ENCODE results near the gene ATOH8.
"Not testable (repeated sequence)": the region's sequence is repeated elsewhere in the genome, so short reads cannot be mapped to it uniquely, and the experiment has no call there.

Gene ATOH8

GRCh38 chr2:85711578-85712060 lies 42.2 kb upstream of the ATOH8 start:
- no peaks in the 10 kb centered on the region for H3K27me3 ChIP-seq (replicated peaks)
- H3K27ac ChIP-seq = no peak overlapping the region
- no peak for DNase-seq
- no peak overlapping the region for H3K4me3 ChIP-seq (ENCODE audit: low read depth, low read length)
- no peaks in the 10 kb centered on the region for H3K36me3 ChIP-seq (replicated peaks)
- in situ Hi-C loops (cut with HindIII; ENCODE audit: low pct_ligation_motif_present, low sequenced_read_pairs) = loop anchor here (25.0 kb wide), 1 partner anchor 101 kb away; no protein-coding TSS in a partner anchor
- TF ChIP-seq CTCF (IDR thresholded peaks at IDR 0.05; ENCODE audit: low read depth, low read length, missing control alignments) = no peak

DNA sequence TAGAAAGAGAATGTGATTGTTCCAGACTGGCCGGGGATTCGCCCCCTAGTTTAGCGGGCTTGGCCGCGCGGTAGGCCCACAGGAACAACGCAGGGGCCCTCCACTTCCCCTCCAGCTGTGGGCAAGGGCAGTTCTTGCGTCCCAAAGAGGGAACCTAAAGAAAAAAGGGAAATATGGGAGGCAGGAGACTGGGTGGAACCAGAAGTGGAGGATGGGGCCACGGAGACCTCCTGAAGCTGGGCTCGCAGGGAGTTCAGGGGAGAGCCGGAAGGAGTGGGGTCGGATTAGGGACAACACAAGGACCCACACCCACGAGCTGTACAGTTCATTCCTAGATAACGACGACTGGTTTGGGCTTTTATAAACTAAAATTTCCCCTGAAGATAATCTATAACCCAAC lies 41.5 kb upstream of the ATOH8 start:
- H3K27ac ChIP-seq = no peak overlapping the region

DNA sequence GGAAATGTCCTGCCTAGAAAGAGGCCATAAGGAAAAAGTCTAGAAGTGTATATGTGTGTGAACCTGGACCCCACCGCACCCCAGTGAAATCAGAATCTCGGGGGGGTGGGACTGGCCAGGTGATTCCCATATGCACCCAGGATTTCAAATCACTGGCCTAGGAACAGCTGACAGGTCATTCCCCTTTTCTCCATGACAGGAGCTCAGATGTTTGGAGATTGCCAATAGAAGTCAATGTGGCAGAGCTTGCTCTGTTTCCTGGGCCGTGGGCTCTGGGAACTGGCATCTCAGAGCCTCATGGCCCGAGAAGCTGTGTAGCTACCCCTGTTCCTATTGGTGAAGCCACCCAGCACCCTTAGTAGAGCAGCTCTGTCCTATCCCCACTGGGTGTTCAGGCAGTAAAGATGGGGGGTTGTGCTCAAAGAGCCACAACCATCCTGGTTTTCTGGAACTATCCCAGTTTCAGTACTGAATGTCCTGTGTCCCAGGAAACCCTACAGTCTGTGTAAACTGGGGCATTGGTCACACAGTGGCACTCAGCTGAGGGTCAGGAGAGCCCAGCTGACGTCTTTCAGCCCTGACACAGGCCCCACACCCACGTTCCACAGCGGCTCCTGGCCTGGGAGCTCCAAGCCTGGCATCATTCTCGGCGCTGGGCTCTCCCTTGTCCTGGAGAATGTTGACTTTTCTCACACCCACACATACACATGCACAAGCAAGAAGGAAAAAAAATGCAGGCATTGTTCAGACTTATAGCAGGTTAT lies 40.8 kb upstream of the ATOH8 start:
- peak; percentile 82 for DNase-seq
- TF ChIP-seq CTCF (IDR thresholded peaks at IDR 0.05; ENCODE audit: low read depth, low read length, missing control alignments) = no peak
- Histone ChIP-seq H3K27me3 (replicated peaks) (no peaks in the 10 kb centered on the region), H3K36me3 (replicated peaks) (no peaks in the 10 kb centered on the region), H3K27ac (no peak overlapping the region), H3K4me3 (ENCODE audit: low read depth, low read length) (no peak overlapping the region)
- in situ Hi-C loops (cut with HindIII; ENCODE audit: low pct_ligation_motif_present, low sequenced_read_pairs) = loop anchor here (25.0 kb wide), 1 partner anchor 99 kb away; no protein-coding TSS in a partner anchor

More for the DNA sequence above, 41.5 kb upstream of the ATOH8 start:
- in situ Hi-C loops (cut with HindIII; ENCODE audit: low pct_ligation_motif_present, low sequenced_read_pairs) = loop anchor here (25.0 kb wide), 1 partner anchor 100 kb away; no protein-coding TSS in a partner anchor
- no peak for DNase-seq
- Histone ChIP-seq H3K4me3 (ENCODE audit: low read depth, low read length) (no peak overlapping the region), H3K27me3 (replicated peaks) (no peaks in the 10 kb centered on the region), H3K36me3 (replicated peaks) (no peaks in the 10 kb centered on the region)
- no peak for TF ChIP-seq CTCF (IDR thresholded peaks at IDR 0.05; ENCODE audit: low read depth, low read length, missing control alignments)

- H3K27ac ChIP-seq = no peak overlapping the region
- H3K27me3 ChIP-seq (replicated peaks) = no peaks in the 10 kb centered on the region
- DNase-seq = no peak
- no peaks in the 10 kb centered on the region for H3K36me3 ChIP-seq (replicated peaks)
- no peak for TF ChIP-seq CTCF (IDR thresholded peaks at IDR 0.05; ENCODE audit: low read depth, low read length, missing control alignments)
- in situ Hi-C loops (cut with HindIII; ENCODE audit: low pct_ligation_motif_present, low sequenced_read_pairs) = loop anchor here (25.0 kb wide), 1 partner anchor 98 kb away; no protein-coding TSS in a partner anchor
- H3K4me3 ChIP-seq (ENCODE audit: low read depth, low read length) = no peak overlapping the region
These were observed 40.0 kb upstream of the ATOH8 start for GRCh38 chr2:85713836-85714235.

GRCh38 chr2:85714421-85714820 lies 39.4 kb upstream of the ATOH8 start:
- not testable (repeated sequence) for H3K4me3 ChIP-seq (ENCODE audit: low read depth, low read length); H3K27ac ChIP-seq; H3K36me3 ChIP-seq (replicated peaks); DNase-seq; H3K27me3 ChIP-seq (replicated peaks)
- in situ Hi-C loops (cut with HindIII; ENCODE audit: low pct_ligation_motif_present, low sequenced_read_pairs) = loop anchor here (25.0 kb wide), 1 partner anchor 98 kb away; no protein-coding TSS in a partner anchor

GRCh38 chr2:85714841-85715240 lies 39.0 kb upstream of the ATOH8 start:
- Histone ChIP-seq H3K27me3 (replicated peaks) (no peaks in the 10 kb centered on the region), H3K27ac (no peak overlapping the region), H3K36me3 (replicated peaks) (no peaks in the 10 kb centered on the region), H3K4me3 (ENCODE audit: low read depth, low read length) (no peak overlapping the region)
- TF ChIP-seq CTCF (IDR thresholded peaks at IDR 0.05; ENCODE audit: low read depth, low read length, missing control alignments) = no peak
- in situ Hi-C loops (cut with HindIII; ENCODE audit: low pct_ligation_motif_present, low sequenced_read_pairs) = loop anchor here (25.0 kb wide), 1 partner anchor 97 kb away; no protein-coding TSS in a partner anchor
- no peak for DNase-seq
